ES-I3 (cell line): Measurements from ENCODE around the gene GLRA1.
"Not testable (repeated sequence)": the region's sequence is repeated elsewhere in the genome, so short reads cannot be mapped to it uniquely, and the experiment has no call there.

Experiments used
- H3K36me3 ChIP-seq: 2 replicates; pipeline ENCODE4 v1.6.1; 2013; ENCODE audit warnings: mild to moderate bottlenecking, low read length, control low read depth, moderate library complexity; ENCODE audit not compliant: insufficient read depth
- H3K4me1 ChIP-seq: 2 replicates; pipeline ENCODE4 v1.6.1; 2013; ENCODE audit warnings: mild to moderate bottlenecking, control low read depth, low read length; ENCODE audit not compliant: insufficient read depth
- H3K9ac ChIP-seq: 2 replicates; pipeline ENCODE4 v1.6.1; 2013; ENCODE audit warnings: low read depth, mild to moderate bottlenecking, low read length, moderate library complexity
- H3K9me3 ChIP-seq: 2 replicates; pipeline ENCODE4 v1.6.1; 2013; ENCODE audit warnings: mild to moderate bottlenecking, low read length, moderate library complexity; ENCODE audit not compliant: control insufficient read depth, insufficient read depth

The GLRA1 gene

GRCh38 chr5:151885138-151885908 lies 39.3 kb downstream of the GLRA1 start:
- Histone ChIP-seq H3K4me1 (peaks cover 11% of the 10 kb centered on the region), H3K36me3 (no peaks in the 10 kb centered on the region), H3K9ac (no peak overlapping the region), H3K9me3 (no peaks in the 10 kb centered on the region)

- Histone ChIP-seq H3K36me3 (no peaks in the 10 kb centered on the region), H3K9ac (no peak overlapping the region), H3K4me1 (peaks cover 4% of the 10 kb centered on the region; the same call in 1 of the 2 replicates), H3K9me3 (no peaks in the 10 kb centered on the region)
These were observed 42.9 kb downstream of the GLRA1 start for GRCh38 chr5:151881621-151882225.

GRCh38 chr5:151880324-151880723 lies 44.3 kb downstream of the GLRA1 start:
- H3K9ac ChIP-seq, result no peak overlapping the region
- H3K9me3 ChIP-seq, result no peaks in the 10 kb centered on the region
- H3K4me1 ChIP-seq, result no peaks in the 10 kb centered on the region; the same call in 1 of the 2 replicates
- H3K36me3 ChIP-seq, result no peaks in the 10 kb centered on the region

GRCh38 chr5:151873701-151874100 lies 51.0 kb downstream of the GLRA1 start:
- H3K9me3 ChIP-seq, result no peaks in the 10 kb centered on the region
- H3K4me1 ChIP-seq, result no peaks in the 10 kb centered on the region
- H3K9ac ChIP-seq, result no peak overlapping the region
- H3K36me3 ChIP-seq, result no peaks in the 10 kb centered on the region

GRCh38 chr5:151872701-151873100 lies 52.0 kb downstream of the GLRA1 start:
- H3K9ac ChIP-seq, result no peak overlapping the region
- no peaks in the 10 kb centered on the region for H3K36me3 ChIP-seq

GRCh38 chr5:151870820-151871219 lies 53.8 kb downstream of the GLRA1 start:
- no peaks in the 10 kb centered on the region for H3K36me3 ChIP-seq
- no peak overlapping the region for H3K9ac ChIP-seq
- no peaks in the 10 kb centered on the region for H3K4me1 ChIP-seq
- no peaks in the 10 kb centered on the region for H3K9me3 ChIP-seq

More at GRCh38 chr5:151872701-151873100, 52.0 kb downstream of the GLRA1 start:
- no peaks in the 10 kb centered on the region for H3K4me1 ChIP-seq
- no peaks in the 10 kb centered on the region for H3K9me3 ChIP-seq

GRCh38 chr5:151870271-151870670 lies 54.4 kb downstream of the GLRA1 start:
- Histone ChIP-seq H3K9me3 (no peaks in the 10 kb centered on the region), H3K36me3 (no peaks in the 10 kb centered on the region), H3K4me1 (no peaks in the 10 kb centered on the region), H3K9ac (no peak overlapping the region)

GRCh38 chr5:151869843-151870242 lies 54.8 kb downstream of the GLRA1 start:
- Histone ChIP-seq H3K9ac (no peak overlapping the region), H3K9me3 (no peaks in the 10 kb centered on the region), H3K4me1 (no peaks in the 10 kb centered on the region)

GRCh38 chr5:151868451-151868850 lies 56.2 kb downstream of the GLRA1 start:
- no peaks in the 10 kb centered on the region for H3K4me1 ChIP-seq
- no peaks in the 10 kb centered on the region for H3K36me3 ChIP-seq
- no peak overlapping the region for H3K9ac ChIP-seq
- no peaks in the 10 kb centered on the region for H3K9me3 ChIP-seq

More at GRCh38 chr5:151869843-151870242, 54.8 kb downstream of the GLRA1 start:
- no peaks in the 10 kb centered on the region for H3K36me3 ChIP-seq

- no peaks in the 10 kb centered on the region for H3K9me3 ChIP-seq
- no peaks in the 10 kb centered on the region for H3K36me3 ChIP-seq
- no peak overlapping the region for H3K9ac ChIP-seq
- no peaks in the 10 kb centered on the region for H3K4me1 ChIP-seq
These were observed 60.4 kb downstream of the GLRA1 start for GRCh38 chr5:151864061-151864748.

- H3K36me3 ChIP-seq, result no peaks in the 10 kb centered on the region
- no peaks in the 10 kb centered on the region for H3K9me3 ChIP-seq
- H3K9ac ChIP-seq, result no peak overlapping the region
These were observed 61.1 kb downstream of the GLRA1 start for GRCh38 chr5:151863566-151863965.

GRCh38 chr5:151862811-151863472 lies 61.7 kb downstream of the GLRA1 start:
- no peaks in the 10 kb centered on the region for H3K4me1 ChIP-seq
- no peaks in the 10 kb centered on the region for H3K9me3 ChIP-seq
- no peak overlapping the region for H3K9ac ChIP-seq
- no peaks in the 10 kb centered on the region for H3K36me3 ChIP-seq

More at GRCh38 chr5:151863566-151863965, 61.1 kb downstream of the GLRA1 start:
- H3K4me1 ChIP-seq, result no peaks in the 10 kb centered on the region

GRCh38 chr5:151860867-151861266 lies 63.8 kb downstream of the GLRA1 start:
- not testable (repeated sequence) for H3K9ac ChIP-seq, H3K4me1 ChIP-seq, H3K36me3 ChIP-seq, H3K9me3 ChIP-seq

GRCh38 chr5:151856861-151857260 lies 67.8 kb downstream of the GLRA1 start:
- Histone ChIP-seq H3K9me3 (no peaks in the 10 kb centered on the region), H3K4me1 (no peaks in the 10 kb centered on the region), H3K36me3 (no peaks in the 10 kb centered on the region; the same call in 1 of the 2 replicates), H3K9ac (no peak overlapping the region)
